ENCODE measurements around the gene TM9SF1.
A peak's percentile ranks its signal among the peaks of the same experiment; 100 is the strongest.
"Not testable (repeated sequence)": the region's sequence is repeated elsewhere in the genome, so short reads cannot be mapped to it uniquely, and the experiment has no call there.

Gene TM9SF1

DNA sequence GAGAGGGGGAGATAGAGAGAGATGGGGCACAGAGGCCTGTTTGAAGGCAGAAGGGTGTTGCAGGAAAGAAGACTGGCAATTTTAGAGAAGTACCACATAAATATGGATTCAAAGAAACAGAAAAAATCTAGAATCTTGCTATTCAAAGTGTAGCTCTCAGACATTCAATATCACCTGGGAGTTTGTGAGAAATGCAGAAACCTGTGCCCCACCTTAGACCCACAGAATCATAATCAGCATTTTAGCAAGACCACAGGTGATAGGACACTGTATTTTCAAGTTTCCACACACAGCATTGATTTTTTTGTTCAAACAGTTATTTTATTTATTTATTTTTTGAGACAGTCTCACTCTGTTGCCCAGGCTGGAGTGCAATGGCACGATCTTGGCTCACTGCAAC, 33.7 kb upstream of the TM9SF1 start:
- no peak for FAIRE-seq
- no peak for DNase-seq (ENCODE audit: insufficient read length, low spot score)

DNA sequence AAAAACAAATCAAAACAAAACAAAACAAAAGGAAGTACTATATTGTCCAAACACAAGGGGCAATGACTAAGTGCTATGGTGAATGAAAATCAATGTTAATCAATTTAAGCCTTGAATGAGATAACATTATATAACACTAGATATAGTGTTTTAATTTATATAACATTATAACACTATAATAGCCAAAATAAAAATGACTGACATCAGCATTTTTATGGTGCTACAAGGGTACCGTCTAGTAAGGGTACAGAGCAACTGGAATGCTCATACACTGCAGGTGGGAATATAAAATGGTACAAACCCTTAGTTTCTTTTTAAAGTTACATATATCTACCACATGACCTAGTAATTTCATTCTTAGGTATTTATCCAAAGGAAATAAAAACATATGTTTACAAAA, 31.2 kb upstream of the TM9SF1 start:
- DNase-seq (ENCODE audit: insufficient read length, low spot score) (no peak), FAIRE-seq (no peak)

DNA sequence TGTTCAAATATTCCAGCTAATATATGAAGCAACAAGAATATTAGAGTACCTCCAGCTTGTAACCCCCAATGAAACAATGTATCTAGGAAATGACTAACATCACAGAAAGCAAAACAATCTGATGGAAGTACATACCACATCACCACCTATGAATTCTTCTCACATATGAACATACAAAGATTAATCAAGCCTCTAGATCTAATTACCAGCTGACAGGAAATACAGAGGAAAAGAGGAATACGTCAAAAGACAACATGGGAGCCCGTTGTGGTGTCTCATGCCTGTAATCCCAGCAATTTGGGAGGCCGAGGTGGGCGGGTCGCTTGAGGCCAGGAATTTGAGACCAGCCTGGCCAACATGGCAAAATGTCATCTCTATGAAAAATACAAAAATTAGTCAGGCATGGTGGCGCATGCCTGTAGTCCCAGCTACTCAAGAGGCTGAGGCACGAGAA, 29.4 kb upstream of the TM9SF1 start:
- no peak for FAIRE-seq
- no peak for DNase-seq (ENCODE audit: insufficient read length, low spot score)

DNA sequence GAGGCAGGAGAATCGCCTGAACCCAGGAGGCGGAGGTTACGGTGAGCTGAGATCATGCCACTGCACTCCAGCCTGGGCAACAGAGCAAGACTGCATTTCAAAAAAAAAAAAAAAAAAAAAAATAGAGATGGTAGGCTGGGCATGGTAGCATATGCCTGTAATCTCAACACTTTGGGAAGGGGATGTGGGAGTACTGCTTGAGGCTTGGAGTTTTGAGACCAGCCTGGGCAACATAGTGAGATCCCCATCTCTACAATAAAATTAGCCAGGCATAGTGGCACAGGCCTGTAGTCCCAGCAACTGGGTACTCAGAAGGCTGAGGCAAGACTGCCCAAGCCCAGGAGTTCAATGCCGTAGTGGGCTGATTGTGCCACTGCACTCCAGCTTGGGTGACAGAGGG, 27.7 kb upstream of the TM9SF1 start:
- FAIRE-seq; DNase-seq (ENCODE audit: insufficient read length, low spot score): not testable (repeated sequence)

DNA sequence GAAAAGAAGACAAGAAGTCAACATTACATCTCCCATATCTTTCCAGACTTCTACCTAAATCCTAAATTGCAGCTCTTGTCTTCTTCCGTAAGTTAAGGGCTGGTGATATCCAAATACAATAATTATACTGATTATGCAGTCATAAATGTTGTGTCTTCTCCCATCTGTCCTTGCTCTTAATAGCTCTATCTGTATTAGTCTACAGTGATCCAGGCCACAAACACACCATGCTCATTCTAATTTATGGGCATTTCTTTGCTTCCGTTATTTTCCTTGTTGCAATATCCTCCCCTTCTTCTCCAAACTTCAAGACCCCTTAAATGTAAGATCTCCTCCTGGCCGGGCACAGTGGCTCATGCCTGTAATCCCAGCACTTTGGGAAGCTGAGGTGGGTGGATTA, 24.3 kb upstream of the TM9SF1 start:
- DNase-seq (ENCODE audit: insufficient read length, low spot score) (no peak), FAIRE-seq (no peak)

DNA sequence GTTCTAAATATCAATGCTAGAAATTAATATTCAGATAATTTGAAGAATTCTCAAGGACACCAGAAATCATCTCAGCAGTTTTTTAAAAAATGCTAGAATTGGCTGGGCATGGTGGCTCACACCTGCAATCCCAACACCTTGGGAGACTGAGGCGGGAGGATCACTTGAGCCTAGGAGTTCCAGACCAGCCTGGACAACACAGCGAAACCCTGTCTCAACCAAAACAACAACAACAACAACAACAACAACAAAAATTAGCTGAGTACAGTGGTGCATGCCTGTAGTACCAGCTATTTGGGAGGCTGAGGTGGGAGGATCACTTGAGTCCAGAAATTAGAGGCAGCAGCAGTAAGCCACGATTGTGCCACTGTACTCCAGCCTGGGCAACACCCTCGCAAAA, 23.8 kb upstream of the TM9SF1 start:
- FAIRE-seq, result no peak
- DNase-seq (ENCODE audit: insufficient read length, low spot score), result no peak

DNA sequence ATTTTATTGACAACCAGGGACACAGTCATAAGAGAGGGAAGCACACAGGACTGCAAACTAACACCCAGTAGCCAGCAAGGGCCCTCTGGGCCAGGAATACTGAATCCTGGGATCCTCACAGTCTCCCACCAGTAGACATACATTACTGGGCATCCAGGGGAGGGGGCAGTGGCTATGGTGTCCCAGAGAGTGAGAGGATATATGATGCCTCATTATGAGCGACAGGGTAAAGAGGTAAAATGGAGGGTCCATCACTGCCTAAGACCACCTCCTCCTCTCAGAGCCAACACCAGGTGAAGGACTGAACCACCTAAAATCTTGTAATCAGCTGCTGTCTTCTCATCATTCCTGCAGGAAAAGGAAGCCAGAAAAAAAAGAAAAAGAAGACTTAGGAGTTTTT, 21.6 kb upstream of the TM9SF1 start:
- not testable (repeated sequence) for FAIRE-seq; DNase-seq (ENCODE audit: insufficient read length, low spot score)

DNA sequence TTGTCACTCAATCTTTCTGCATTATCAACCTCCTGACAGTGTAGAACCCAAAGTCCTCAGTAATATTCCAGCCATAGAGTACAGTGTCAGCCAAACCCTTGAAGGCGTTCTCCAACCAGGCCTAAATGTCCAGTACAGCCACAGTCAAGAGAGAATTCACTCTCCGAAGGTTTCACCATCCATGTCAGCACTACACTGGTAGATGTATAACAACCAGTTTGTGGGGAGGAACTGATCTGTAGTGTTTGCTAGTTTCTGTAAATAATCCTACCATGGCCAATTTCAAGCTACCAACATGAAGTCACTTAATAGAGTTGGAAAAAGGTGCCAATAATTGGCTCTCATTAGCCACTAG, 21.1 kb upstream of the TM9SF1 start:
- FAIRE-seq, result no peak
- no peak for DNase-seq (ENCODE audit: insufficient read length, low spot score)

DNA sequence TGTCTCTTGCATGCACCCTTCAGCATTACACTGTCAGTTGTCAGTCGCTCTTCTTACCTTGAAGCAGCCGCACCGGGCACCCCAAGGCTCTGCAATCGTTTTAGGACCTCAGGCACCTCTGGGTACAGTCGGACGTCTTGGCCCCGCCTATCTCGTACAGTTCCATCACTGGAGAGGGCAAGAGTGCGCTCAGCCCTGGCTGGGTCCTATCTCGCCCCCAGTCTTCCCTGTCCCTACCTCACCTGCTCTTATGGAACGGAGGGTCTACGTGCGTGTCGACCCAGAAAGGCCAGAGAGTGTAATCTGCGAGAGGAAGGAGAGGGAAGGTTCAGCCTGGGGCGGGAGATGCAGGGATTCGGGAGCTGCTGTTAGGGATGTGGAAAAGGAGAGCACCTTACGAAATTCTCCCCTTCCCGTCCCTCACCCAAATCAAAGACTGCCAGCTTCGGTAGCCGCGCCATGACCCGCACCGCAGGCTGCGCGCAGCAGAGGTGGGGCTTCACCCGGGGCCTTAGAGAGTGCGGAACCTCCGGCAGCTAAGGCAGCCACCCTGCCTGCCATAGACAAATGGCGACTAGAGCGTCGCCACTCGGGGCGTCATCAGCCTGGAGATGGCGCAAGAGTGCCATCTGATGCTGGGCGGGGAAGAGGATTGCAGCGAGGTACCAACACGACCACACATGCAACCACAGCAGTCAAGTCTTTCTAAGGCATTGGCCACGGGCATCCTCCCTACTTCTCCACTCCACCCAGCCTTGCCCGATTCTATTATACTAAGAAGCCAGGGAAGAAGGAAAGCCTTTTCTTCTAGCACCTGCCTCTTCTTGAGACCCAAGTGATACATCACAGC, 20.5 kb upstream of the TM9SF1 start, which contains the start of gene MDP1:
TSS of gene MDP1 (minus strand) at position 572 of the 850 bp plus-strand sequence. CDS start at position 461, 111 bp downstream.
- DNase-seq (ENCODE audit: insufficient read length, low spot score), result peak; percentile 77
- peak; percentile 16 for FAIRE-seq

DNA sequence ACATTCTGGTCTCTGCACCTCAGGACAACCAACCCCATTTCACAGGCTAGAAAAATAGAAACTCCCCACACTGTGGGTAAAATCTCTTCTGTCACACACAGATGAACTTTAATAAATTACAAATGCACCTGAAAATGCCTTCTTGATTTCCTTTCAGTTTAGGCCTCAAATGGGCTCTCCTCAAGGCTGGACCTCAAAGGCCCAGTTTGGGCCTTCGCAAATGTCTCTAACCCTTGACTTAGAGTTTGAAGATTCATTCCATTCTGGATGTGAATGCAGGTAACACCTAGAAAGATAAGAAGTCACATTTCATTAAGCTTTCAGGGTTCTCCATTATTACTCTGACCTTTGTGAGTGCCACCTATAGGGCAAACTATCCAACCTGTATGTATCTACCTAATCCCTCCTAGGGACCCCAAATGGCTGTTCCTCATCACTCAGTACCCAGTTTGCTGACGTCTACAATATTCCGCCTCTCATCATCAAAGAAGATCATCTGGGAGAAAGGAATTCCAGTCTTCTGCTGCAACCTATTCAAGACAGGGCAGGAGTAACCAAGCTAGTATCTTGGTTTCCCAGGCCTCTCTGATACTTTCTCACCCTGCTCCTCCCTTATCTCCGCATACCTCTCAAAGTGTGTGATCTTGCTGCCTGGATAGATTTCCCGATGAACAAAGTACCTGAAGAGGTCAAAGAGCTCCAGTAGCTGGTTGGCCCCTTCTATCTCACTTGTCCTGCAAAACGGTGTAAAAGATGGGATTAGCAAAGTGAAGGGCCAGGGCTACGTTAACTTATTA, 18.8 kb upstream of the TM9SF1 start:
- DNase-seq (ENCODE audit: insufficient read length, low spot score) (no peak), FAIRE-seq (no peak)

DNA sequence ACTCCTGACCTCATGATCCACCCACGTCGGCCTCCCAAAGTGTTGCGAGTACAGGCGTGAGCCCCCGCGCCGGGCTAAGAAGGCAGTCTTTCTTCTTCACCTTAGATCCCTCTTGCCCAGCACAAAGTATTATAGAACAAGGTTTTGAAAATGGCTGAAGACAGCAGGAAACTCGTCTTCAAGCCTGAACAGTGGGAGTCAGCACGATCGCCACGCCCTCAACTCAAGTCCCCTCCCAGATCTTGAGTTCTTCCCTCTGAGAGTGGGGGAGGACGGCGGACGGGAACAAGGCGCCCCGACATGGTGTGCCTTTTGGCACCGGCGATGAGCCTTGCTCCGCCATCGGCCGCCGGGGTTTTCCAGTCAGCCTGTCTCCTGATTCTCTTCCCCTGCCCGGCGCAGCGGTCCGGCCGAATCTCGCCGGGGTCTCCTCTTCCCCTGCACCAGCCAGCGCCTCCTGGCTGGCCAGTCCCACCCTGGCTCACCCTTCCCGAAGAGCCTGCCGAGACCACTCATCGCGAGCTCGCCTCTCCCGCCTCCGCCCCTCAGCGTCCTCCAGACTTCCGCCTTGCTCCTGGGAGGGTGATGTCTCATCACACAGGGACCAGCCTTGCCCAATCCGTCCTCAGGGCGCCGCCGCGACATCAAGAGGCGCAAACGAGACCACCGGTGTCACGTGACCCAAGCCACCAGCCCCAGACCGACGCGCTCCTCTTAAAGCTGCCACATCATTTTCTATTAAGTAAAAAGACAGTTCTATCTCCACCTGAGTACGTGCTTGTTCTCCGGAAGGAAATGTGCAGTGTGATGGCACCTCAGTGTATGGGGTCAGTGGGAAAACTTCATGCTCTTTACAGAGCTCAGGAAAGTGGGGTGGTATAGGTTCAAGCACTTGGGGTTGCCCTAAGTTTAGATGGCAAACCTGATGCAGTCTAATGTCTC, 18.0 kb upstream of the TM9SF1 start, which contains the start of gene CHMP4A:
TSS of gene CHMP4A (minus strand) at position 565 of the 942 bp plus-strand sequence. CDS start at position 516, 49 bp downstream.
- FAIRE-seq (peak; percentile 69), DNase-seq (ENCODE audit: insufficient read length, low spot score) (peak; percentile 94)

DNA sequence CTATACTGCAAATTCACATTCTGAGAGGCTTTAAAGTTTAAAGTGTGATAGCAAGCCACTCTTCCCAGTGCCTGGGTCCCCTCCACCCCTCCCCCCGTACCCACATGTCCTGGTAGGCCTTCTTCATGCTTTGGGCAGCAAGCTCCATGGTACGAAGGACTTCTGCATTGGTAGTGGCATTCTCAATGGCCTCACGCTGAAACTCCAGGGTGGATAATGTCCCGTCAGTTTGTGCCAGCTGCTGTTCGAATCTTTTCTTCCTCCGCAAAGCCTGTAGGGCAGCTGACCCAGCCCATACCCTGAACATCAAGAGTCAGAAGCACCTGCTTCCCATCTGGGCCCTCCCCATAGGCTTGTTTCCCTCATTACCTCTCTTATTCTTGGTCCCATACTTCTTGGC, 16.1 kb upstream of the TM9SF1 start:
- DNase-seq (ENCODE audit: insufficient read length, low spot score), result no peak
- no peak for FAIRE-seq

DNA sequence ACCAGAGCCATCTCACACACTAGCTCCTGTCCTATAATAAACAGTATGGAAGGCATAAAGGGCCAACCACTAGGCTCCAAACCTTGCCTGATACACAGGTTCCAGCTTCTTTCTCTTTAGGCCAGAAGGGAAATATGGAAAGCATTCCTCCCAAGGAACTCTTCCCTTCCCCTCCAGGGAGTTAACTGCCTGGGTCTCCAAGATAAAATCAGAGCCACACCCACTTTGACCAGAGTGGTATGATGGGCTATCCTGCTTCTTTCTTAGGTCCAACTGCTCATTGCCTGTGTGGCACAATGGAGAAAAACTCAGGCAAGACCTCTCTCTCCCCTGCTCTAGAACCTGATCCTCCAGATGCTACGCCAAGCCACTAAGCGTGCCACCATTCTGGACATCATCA, 12.4 kb upstream of the TM9SF1 start:
- DNase-seq (ENCODE audit: insufficient read length, low spot score) (no peak), FAIRE-seq (no peak)

DNA sequence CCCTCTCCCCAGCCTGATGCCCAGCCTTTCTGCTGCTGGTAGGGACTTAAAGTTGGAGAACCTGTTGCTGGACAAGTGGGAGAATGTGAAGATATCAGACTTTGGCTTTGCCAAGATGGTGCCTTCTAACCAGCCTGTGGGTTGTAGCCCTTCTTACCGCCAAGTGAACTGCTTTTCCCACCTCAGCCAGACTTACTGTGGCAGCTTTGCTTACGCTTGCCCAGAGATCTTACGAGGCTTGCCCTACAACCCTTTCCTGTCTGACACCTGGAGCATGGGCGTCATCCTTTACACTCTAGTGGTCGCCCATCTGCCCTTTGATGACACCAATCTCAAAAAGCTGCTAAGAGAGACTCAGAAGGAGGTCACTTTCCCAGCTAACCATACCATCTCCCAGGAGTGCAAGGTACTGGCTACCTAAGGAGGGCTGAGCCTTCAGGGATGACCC, 11.9 kb upstream of the TM9SF1 start:
- no peak for FAIRE-seq

DNA sequence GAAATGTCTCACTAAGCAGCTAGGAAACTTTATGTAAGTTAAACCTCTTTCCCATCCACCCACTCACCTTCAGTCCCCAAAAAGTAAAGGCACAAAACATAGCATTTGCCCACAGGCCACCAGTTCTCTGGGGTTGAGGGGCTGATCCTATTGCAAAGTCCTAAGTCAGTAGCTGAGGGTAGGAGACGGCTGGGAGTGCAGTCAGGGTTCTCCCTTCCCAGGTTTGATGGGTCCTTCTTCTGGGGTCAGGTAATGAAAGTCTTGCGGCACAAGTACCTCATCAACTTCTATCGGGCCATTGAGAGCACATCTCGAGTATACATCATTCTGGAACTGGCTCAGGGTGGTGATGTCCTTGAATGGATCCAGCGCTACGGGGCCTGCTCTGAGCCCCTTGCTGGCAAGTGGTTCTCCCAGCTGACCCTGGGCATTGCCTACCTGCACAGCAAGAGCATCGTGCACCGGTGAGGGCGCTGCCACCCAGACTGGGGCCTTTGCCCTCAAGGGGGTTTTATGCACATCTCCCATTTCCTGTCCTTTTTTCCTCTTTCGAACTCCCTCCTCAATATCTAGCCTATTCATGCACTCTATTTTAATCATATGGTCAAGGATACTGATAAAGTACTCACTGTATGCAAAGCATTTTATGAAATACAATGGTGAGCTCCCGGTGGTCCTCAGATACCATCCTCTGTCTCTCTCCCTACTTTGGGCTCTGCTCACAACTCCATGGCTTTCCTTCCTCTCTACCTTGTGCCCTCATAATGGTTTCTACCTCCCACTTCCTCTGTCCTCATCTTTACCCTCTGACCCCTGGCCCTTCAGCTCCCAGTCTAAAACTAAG, 11.2 kb upstream of the TM9SF1 start:
- DNase-seq (ENCODE audit: insufficient read length, low spot score) (no peak), FAIRE-seq (no peak)

More for the DNA sequence above, 11.9 kb upstream of the TM9SF1 start:
- DNase-seq (ENCODE audit: insufficient read length, low spot score), result no peak

DNA sequence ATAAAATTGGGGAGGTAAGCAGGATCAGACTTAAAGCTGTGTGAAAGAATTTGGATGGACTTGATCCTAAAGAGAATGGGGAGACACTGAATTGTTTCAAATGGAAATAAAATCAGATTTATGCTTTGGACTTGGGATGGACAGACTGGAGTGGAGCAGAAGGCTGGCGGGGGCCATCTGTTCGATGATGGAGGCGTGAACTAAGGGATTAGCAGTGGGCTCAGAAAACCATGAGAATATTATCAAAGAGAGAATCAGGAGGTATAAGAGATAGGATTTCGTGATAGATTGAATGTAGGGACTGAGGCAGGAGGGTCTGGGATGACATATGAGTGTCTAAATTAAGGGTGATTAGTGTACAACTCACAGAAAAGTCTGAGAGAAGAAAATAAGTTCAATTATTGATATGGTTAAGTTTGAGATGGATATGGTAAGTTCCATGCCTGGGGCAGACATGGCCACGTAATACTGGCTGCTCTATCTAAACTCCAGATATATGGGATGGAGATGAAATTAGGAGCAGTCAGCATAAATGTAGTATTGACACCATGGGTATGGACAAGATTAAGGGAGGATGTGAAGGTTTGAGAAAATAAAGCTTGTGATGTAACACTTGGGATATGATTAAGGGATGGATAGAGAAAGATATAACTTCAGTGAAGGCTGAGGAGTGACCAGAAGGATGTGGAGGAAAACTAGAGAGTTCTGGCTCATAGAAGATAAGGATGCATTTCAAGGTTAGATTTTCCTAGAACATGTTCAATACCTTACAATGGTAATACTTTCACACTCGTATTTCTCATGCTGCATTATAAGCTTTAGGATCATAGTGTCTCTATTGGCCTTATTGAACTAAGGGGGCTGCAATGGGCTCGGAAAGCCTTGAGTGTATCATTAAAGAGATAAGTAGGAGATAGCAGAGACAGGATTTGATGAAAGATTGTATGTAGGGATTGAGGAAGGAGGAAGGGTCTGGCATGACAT, 9.2 kb upstream of the TM9SF1 start:
- no peak for FAIRE-seq

DNA sequence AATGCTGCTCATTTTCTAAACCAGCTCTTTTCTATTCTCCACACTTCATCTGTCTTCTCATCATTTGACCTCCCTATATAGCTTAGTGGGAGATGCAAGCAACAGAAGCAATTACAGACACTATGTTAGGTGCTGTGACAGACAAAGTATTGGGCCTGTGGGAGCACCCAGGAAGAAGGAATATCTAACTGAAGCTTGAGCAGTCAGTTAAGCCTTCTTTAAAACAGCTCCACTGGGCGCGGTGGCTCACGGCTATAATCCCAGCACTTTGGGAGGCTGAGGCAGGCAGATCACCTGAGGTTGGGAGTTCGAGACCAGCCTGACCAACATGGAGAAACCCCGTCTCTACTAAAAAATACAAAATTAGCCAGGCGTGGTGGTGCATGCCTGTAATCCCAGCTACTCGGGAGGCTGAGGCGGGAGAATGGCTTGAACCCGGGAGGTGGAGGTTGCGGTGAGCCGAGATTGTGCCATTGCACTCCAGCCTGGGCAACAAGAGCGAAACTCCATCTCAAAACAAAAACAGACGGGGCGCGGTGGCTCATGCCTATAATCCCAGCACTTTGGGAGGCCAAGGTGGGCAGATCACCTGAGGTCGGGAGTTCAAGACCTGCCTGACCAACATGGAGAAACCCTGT, 8.1 kb upstream of the TM9SF1 start:
- not testable (repeated sequence) for DNase-seq (ENCODE audit: insufficient read length, low spot score); FAIRE-seq

More for the DNA sequence above, 9.2 kb upstream of the TM9SF1 start:
- no peak for DNase-seq (ENCODE audit: insufficient read length, low spot score)

DNA sequence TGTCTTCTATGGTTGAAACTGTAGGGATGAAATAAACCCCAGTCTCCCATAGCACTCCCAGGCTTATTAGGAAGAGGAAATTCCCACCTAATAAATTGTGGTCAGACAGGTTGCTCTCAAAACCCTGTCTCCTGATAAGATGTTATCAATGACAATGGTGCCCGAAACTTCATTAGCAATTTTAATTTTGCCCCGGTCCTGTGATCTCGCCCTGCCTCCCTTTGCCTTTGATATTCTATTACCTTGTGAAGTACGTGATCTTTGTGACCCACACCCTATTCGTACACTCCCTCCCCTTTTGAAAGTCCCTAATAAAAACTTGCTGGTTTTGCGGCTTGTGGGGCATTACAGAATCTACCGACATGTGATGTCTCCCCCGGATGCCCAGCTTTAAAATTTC, 7.3 kb upstream of the TM9SF1 start:
- not testable (repeated sequence) for DNase-seq (ENCODE audit: insufficient read length, low spot score); FAIRE-seq
